ENCODE results near the gene TMEM43.

The TMEM43 gene

GRCh38 chr3:14150491-14151230, 25.8 kb downstream of the TMEM43 start:
- in situ Hi-C loops (cut with MboI; ENCODE audit: low sequenced_read_pairs), result no loop called here

GRCh38 chr3:14151471-14152083, 26.7 kb downstream of the TMEM43 start:
- in situ Hi-C loops (cut with MboI; ENCODE audit: low sequenced_read_pairs), result no loop called here

GRCh38 chr3:14152233-14152962, 27.5 kb downstream of the TMEM43 start:
- in situ Hi-C loops (cut with MboI; ENCODE audit: low sequenced_read_pairs), result no loop called here

- in situ Hi-C loops (cut with MboI; ENCODE audit: low sequenced_read_pairs), result no loop called here
Observed at GRCh38 chr3:14152963-14153355, 28.1 kb downstream of the TMEM43 start.

- in situ Hi-C loops (cut with MboI; ENCODE audit: low sequenced_read_pairs), result no loop called here
Observed at GRCh38 chr3:14153663-14154062, 28.8 kb downstream of the TMEM43 start.

- in situ Hi-C loops (cut with MboI; ENCODE audit: low sequenced_read_pairs), result no loop called here
Observed at GRCh38 chr3:14154276-14154675, 29.4 kb downstream of the TMEM43 start.

GRCh38 chr3:14154895-14155440, 30.1 kb downstream of the TMEM43 start:
- in situ Hi-C loops (cut with MboI; ENCODE audit: low sequenced_read_pairs), result no loop called here

GRCh38 chr3:14156201-14156600, 31.3 kb downstream of the TMEM43 start:
- in situ Hi-C loops (cut with MboI; ENCODE audit: low sequenced_read_pairs), result no loop called here

GRCh38 chr3:14156843-14157561, 32.1 kb downstream of the TMEM43 start:
- in situ Hi-C loops (cut with MboI; ENCODE audit: low sequenced_read_pairs), result no loop called here

- in situ Hi-C loops (cut with MboI; ENCODE audit: low sequenced_read_pairs), result no loop called here
Observed at GRCh38 chr3:14157951-14158350, 33.1 kb downstream of the TMEM43 start.

GRCh38 chr3:14158370-14158769, 33.5 kb downstream of the TMEM43 start:
- in situ Hi-C loops (cut with MboI; ENCODE audit: low sequenced_read_pairs), result no loop called here

- in situ Hi-C loops (cut with MboI; ENCODE audit: low sequenced_read_pairs), result no loop called here
Observed at GRCh38 chr3:14159426-14159825, 34.6 kb downstream of the TMEM43 start.

GRCh38 chr3:14161282-14161681, 36.4 kb downstream of the TMEM43 start:
- in situ Hi-C loops (cut with MboI; ENCODE audit: low sequenced_read_pairs), result no loop called here

GRCh38 chr3:14162178-14162577, 37.3 kb downstream of the TMEM43 start:
- in situ Hi-C loops (cut with MboI; ENCODE audit: low sequenced_read_pairs), result no loop called here

GRCh38 chr3:14166877-14167603, 42.2 kb downstream of the TMEM43 start:
- in situ Hi-C loops (cut with MboI; ENCODE audit: low sequenced_read_pairs), result no loop called here

GRCh38 chr3:14169435-14169834, 44.6 kb downstream of the TMEM43 start:
- in situ Hi-C loops (cut with MboI; ENCODE audit: low sequenced_read_pairs), result no loop called here

- in situ Hi-C loops (cut with MboI; ENCODE audit: low sequenced_read_pairs), result no loop called here
Observed at GRCh38 chr3:14169871-14170270, 45.0 kb downstream of the TMEM43 start.

- in situ Hi-C loops (cut with MboI; ENCODE audit: low sequenced_read_pairs), result no loop called here
Observed at GRCh38 chr3:14170531-14171159, 45.8 kb downstream of the TMEM43 start.

- in situ Hi-C loops (cut with MboI; ENCODE audit: low sequenced_read_pairs), result no loop called here
Observed at GRCh38 chr3:14172496-14172895, 47.6 kb downstream of the TMEM43 start.

- in situ Hi-C loops (cut with MboI; ENCODE audit: low sequenced_read_pairs), result no loop called here
Observed at GRCh38 chr3:14174483-14174882, 49.6 kb downstream of the TMEM43 start.
